ENCODE results near the gene ATP5F1E.

Gene ATP5F1E

GRCh38 chr20:58986968-58987517 is 45.1 kb downstream of the ATP5F1E start:
- H3K27me3 ChIP-seq (ENCODE audit: insufficient read depth, low read length): no peaks in the 10 kb centered on the region
- H3F3A ChIP-seq (ENCODE audit: insufficient read depth, low read length): no peaks in the 10 kb centered on the region
- no peak overlapping the region for H3K27ac ChIP-seq (ENCODE audit: low read depth, low read length, poor library complexity, severe bottlenecking)
- no peak overlapping the region for H3K9ac ChIP-seq (ENCODE audit: low read length)
- H3K4me3 ChIP-seq (ENCODE audit: low read depth, low read length, poor library complexity, severe bottlenecking): no peak overlapping the region
- no peaks in the 10 kb centered on the region for H4K20me1 ChIP-seq (ENCODE audit: insufficient read depth, low read length)
- no peak for TF ChIP-seq EZH2 (IDR thresholded peaks at IDR 0.05; ENCODE audit: borderline replicate concordance, low read length)
- no peak for TF ChIP-seq CTCF (IDR thresholded peaks at IDR 0.05; ENCODE audit: low read length)
- peaks cover 39% of the 10 kb centered on the region for H3K79me2 ChIP-seq (ENCODE audit: insufficient read depth, low read length)
- no peak overlapping the region for H2AFZ ChIP-seq (ENCODE audit: low read length)
- peaks cover 29% of the 10 kb centered on the region for H3K4me1 ChIP-seq (ENCODE audit: insufficient read depth, low read length, severe bottlenecking)
- no peak overlapping the region for H3K4me2 ChIP-seq (ENCODE audit: low read length)
- no peaks in the 10 kb centered on the region for H3K9me2 ChIP-seq (ENCODE audit: low read depth, low read length)
- H3K36me3 ChIP-seq (ENCODE audit: insufficient read depth, low read length): peaks cover 67% of the 10 kb centered on the region
- H3K9me3 ChIP-seq (ENCODE audit: low read length): no peaks in the 10 kb centered on the region

GRCh38 chr20:58986286-58986967 is 45.7 kb downstream of the ATP5F1E start:
- H3F3A ChIP-seq (ENCODE audit: insufficient read depth, low read length): no peaks in the 10 kb centered on the region
- TF ChIP-seq CTCF (IDR thresholded peaks at IDR 0.05; ENCODE audit: low read length) (no peak), EZH2 (IDR thresholded peaks at IDR 0.05; ENCODE audit: borderline replicate concordance, low read length) (no peak)
- no peaks in the 10 kb centered on the region for H3K9me2 ChIP-seq (ENCODE audit: low read depth, low read length)
- H3K79me2 ChIP-seq (ENCODE audit: insufficient read depth, low read length): peaks cover 45% of the 10 kb centered on the region
- no peak overlapping the region for H3K27ac ChIP-seq (ENCODE audit: low read depth, low read length, poor library complexity, severe bottlenecking)
- peaks cover 60% of the 10 kb centered on the region for H3K36me3 ChIP-seq (ENCODE audit: insufficient read depth, low read length)
- H3K9ac ChIP-seq (ENCODE audit: low read length): no peak overlapping the region
- H3K4me1 ChIP-seq (ENCODE audit: insufficient read depth, low read length, severe bottlenecking): peaks cover 30% of the 10 kb centered on the region
- H4K20me1 ChIP-seq (ENCODE audit: insufficient read depth, low read length): no peaks in the 10 kb centered on the region
- no peaks in the 10 kb centered on the region for H3K27me3 ChIP-seq (ENCODE audit: insufficient read depth, low read length)
- no peak overlapping the region for H3K4me2 ChIP-seq (ENCODE audit: low read length)
- H2AFZ ChIP-seq (ENCODE audit: low read length): no peak overlapping the region
- no peak overlapping the region for H3K4me3 ChIP-seq (ENCODE audit: low read depth, low read length, poor library complexity, severe bottlenecking)
- no peaks in the 10 kb centered on the region for H3K9me3 ChIP-seq (ENCODE audit: low read length)

GRCh38 chr20:58985656-58986055 is 46.5 kb downstream of the ATP5F1E start:
- H3K9me3 ChIP-seq (ENCODE audit: low read length): no peaks in the 10 kb centered on the region
- peaks cover 53% of the 10 kb centered on the region for H3K36me3 ChIP-seq (ENCODE audit: insufficient read depth, low read length)
- peaks cover 45% of the 10 kb centered on the region for H3K79me2 ChIP-seq (ENCODE audit: insufficient read depth, low read length)
- no peak overlapping the region for H3K9ac ChIP-seq (ENCODE audit: low read length)
- H3K4me3 ChIP-seq (ENCODE audit: low read depth, low read length, poor library complexity, severe bottlenecking): no peak overlapping the region
- no peaks in the 10 kb centered on the region for H3F3A ChIP-seq (ENCODE audit: insufficient read depth, low read length)
- TF ChIP-seq CTCF (IDR thresholded peaks at IDR 0.05; ENCODE audit: low read length) (no peak), EZH2 (IDR thresholded peaks at IDR 0.05; ENCODE audit: borderline replicate concordance, low read length) (no peak)
- H3K4me2 ChIP-seq (ENCODE audit: low read length): no peak overlapping the region
- H3K9me2 ChIP-seq (ENCODE audit: low read depth, low read length): no peaks in the 10 kb centered on the region
- H2AFZ ChIP-seq (ENCODE audit: low read length): no peak overlapping the region
- H4K20me1 ChIP-seq (ENCODE audit: insufficient read depth, low read length): no peaks in the 10 kb centered on the region
- peaks cover 32% of the 10 kb centered on the region for H3K4me1 ChIP-seq (ENCODE audit: insufficient read depth, low read length, severe bottlenecking)
- no peak overlapping the region for H3K27ac ChIP-seq (ENCODE audit: low read depth, low read length, poor library complexity, severe bottlenecking)
- no peaks in the 10 kb centered on the region for H3K27me3 ChIP-seq (ENCODE audit: insufficient read depth, low read length)
